GM20000 (cell line): ENCODE measurements around the gene PEX13.
"Not testable (repeated sequence)": the region's sequence is repeated elsewhere in the genome, so short reads cannot be mapped to it uniquely, and the experiment has no call there.

Experiments used
- DNase-seq: peaks from one replicate; pipeline ENCODE4 v3.0.0; 2012; ENCODE audit warnings: low spot score
- CTCF ChIP-seq: IDR thresholded peaks from 2 replicates; pipeline ENCODE4 v1.5.1; 2012; ENCODE audit warnings: mild to moderate bottlenecking, control low read depth; ENCODE audit errors: extremely low read depth, missing control alignments

Gene PEX13

GRCh38 chr2:61018798-61019197, 1.3 kb downstream of the PEX13 start:
- no peak for TF ChIP-seq CTCF

GRCh38 chr2:61021228-61021660, 3.7 kb downstream of the PEX13 start:
- no peak for TF ChIP-seq CTCF
- DNase-seq = no peak

More at GRCh38 chr2:61018798-61019197, 1.3 kb downstream of the PEX13 start:
- no peak for DNase-seq

GRCh38 chr2:61023670-61024069, 6.2 kb downstream of the PEX13 start:
- no peak for TF ChIP-seq CTCF
- no peak for DNase-seq

- DNase-seq = no peak
Measured at GRCh38 chr2:61029533-61029932, 12.0 kb downstream of the PEX13 start.

GRCh38 chr2:61034592-61034991, 17.1 kb downstream of the PEX13 start:
- not testable (repeated sequence) for DNase-seq

More at GRCh38 chr2:61029533-61029932, 12.0 kb downstream of the PEX13 start:
- TF ChIP-seq CTCF = no peak

GRCh38 chr2:61036643-61037042, 19.1 kb downstream of the PEX13 start:
- DNase-seq = not testable (repeated sequence)

GRCh38 chr2:61042807-61043206, 25.3 kb downstream of the PEX13 start:
- no peak for TF ChIP-seq CTCF
- no peak for DNase-seq

- DNase-seq = no peak
- no peak for TF ChIP-seq CTCF
Measured at GRCh38 chr2:61044636-61045035, 27.1 kb downstream of the PEX13 start.

- no peak for TF ChIP-seq CTCF
- no peak for DNase-seq
Measured at GRCh38 chr2:61045226-61045625, 27.7 kb downstream of the PEX13 start.
